Skin epidermis (tissue), 12 donors: Measurements from ENCODE around the gene NPC1L1.
"Not testable (repeated sequence)": the region's sequence is repeated elsewhere in the genome, so short reads cannot be mapped to it uniquely, and the experiment has no call there.

Experiments used
- H3K27ac ChIP-seq, 21 experiments: fragments of 200-600 bp; sonication (generic) in 11 of 21; one replicate each; pipeline ENCODE4 v1.5.0; 2020; ENCODE audit warnings: mild to moderate bottlenecking in 3 of 21, inconsistent platforms in 2 of 21, moderate library complexity in 2 of 21
- H3K4me3 ChIP-seq, 7 experiments: fragments of 200-600 bp; sonication (generic) in 2 of 7; one replicate each; pipeline ENCODE4 v1.5.0; 2020; ENCODE audit warnings: inconsistent platforms in 2 of 7, mild to moderate bottlenecking in 2 of 7, moderate library complexity in 1 of 7

NPC1L1 gene

DNA sequence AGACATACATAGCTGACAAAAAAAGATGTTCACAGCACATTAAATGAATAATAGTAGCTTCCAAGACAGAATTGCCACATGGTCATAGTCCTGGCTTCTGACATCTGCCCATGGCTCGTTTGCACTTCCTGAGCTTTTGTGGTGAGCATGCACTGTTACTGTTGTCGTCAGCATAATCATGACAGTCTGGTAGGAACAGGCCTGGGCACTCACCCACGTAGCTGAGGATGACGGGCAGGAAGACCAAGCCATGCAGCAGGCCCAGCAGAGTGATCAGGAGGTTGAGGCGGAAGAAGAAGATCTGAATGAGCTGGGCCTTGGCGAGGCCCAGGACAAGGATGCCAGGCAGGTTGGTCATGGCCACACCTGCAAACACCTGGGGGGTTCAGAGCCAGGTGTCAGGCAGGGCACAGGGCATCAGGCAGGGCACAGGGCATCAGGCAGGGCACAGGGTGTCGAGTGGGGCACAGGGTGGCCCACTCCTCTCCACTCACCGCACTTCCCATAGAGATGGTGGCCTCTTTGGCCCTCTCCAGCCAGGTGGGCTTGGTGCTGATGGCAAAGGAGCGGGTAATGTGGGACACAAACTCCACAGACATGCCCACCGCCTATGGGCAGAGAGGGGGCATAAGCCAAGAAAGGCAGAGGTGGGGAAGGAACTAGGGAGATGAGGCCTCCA is 25.4 kb downstream of the NPC1L1 start:
- H3K27ac ChIP-seq, result peak overlapping the region in 7 of 21 experiments; percentile 16 to 58 (median 34)

DNA sequence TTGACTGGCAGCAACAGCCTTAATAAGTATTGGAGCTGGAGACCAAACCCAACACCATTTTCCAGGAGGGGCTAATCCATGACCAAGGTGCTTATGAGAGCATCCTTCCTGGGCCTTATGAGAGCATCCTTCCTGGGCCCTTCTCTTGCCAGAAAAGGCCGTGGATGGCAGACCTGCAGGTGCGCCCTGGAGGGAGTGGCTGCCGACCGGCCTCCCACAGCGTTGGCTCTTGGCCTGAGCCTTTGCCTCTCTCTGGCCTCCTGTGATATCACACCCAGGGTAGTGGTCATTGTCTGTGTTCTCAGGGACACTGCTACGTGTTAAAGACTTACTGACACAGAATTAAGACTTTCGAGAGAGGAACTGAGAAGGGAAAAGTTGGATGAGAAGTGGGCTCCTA is 28.4 kb downstream of the NPC1L1 start:
- H3K4me3 ChIP-seq, result no peak overlapping the region
- H3K27ac ChIP-seq, result no peak overlapping the region

More for the DNA sequence above, 25.4 kb downstream of the NPC1L1 start:
- no peak overlapping the region for H3K4me3 ChIP-seq

DNA sequence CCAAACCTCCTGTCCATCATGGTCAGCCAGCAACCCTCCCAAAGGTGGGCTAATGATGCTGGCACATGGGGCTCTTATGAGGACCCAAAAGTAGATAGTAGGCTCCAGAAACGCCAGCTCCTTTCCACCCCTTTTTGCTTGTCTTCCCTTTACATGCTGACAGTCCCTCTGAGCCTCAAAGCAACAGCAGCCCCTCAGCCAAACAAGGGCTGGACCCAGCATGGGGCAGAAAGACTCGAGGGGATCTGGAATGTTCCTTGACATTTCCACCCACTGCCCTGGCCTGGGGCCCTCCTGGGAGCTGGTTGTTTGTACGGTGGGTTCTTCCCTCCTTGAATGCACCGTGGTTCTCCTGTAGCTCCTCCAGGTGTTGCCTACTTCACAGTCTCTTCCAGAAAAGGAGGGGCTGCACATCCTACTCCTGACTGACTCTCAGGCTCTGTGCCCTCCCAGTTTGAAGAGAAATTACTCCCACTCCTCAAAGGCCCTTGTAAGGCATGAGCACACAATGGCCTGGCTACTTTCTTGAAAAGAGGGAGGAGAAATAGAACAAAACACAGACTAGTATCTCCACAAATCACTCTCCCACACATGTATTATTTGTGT is 29.2 kb downstream of the NPC1L1 start:
- no peak overlapping the region for H3K27ac ChIP-seq
- H3K4me3 ChIP-seq, result no peak overlapping the region

DNA sequence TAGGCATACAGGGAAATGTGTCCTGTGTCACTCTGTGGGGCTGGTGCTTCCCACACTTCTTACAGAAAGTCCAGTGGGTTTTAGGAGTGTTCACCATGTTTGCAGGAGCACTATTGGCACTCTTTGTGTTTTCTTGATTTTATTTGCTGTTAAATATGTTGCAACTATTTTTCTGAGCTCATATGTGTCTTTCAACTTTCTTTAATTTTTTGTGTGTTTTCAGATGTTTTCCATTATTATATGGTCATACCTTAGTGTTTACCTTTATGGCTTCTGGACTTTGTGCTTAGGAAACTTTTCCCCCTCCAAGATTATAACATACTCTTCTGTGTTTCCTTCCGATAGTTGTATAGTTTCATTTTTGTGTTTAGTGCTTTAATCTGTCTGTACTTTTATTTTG is 29.9 kb downstream of the NPC1L1 start:
- Histone ChIP-seq H3K27ac (no peak overlapping the region), H3K4me3 (no peak overlapping the region)

DNA sequence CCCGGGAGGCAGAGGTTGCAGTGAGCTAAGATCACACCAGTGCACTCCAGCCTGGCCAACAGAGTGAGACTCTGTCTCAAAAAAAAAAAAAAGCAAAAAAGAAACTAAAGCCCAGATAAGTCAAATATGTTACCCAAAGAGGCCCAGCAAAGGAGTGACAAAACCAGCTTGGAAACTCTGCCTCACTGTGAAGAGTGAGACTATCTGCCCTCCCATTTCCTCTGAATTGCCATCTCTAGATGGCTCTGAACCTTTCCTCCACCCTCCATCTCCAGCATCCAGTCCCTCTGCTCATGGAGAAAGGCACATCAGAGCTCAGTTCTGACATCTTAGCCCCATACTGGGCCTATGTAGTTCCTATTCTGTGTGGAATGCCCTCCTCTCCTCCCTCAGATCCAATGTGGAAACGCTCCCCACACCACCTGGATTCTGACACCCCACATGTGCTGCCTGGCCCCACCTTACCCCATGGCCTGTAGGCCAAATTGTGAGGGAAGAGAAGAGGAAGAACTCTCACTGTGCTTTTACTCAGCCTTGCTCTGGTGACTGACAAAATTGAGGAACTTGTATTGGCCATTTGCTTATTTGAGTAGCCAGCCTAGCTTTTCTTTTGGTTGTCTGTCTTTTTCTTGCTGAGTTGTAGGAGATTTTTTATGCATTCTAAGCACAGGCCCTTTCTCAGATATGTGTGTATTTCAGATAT is 32.7 kb downstream of the NPC1L1 start:
- no peak overlapping the region for H3K4me3 ChIP-seq
- H3K27ac ChIP-seq, result no peak overlapping the region

DNA sequence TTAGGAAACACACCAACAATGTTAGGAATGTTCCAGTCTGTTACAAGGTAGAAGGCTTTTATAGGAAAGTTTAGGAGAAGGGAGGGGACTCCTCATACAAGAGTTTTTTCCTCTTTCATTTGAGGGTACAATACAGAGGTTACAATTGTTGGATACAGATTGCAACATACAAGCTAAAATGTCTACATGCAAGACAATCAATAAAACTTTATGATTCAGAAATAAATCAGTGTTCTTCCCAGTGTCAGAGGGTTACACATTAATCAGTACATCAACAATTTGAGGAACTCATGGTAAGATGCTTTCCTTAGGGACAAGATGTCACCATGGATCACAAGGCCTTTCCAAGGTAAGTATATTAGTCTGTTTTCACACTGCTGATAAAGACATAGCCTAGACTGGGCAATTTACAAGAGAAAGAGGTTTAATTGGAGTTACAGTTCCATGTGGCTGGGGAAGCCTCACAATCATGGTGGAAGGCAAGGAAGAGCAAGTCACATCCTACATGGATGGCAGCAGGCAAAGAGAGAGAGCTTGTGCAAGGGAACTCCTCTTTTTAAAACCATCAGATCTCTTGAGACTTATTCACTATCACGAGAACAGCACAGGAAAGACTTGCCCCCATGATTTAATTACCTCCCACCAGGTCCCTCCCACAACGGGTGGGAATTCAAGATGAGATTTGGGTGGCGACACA is 34.4 kb downstream of the NPC1L1 start:
- not testable (repeated sequence) for H3K4me3 ChIP-seq, H3K27ac ChIP-seq

DNA sequence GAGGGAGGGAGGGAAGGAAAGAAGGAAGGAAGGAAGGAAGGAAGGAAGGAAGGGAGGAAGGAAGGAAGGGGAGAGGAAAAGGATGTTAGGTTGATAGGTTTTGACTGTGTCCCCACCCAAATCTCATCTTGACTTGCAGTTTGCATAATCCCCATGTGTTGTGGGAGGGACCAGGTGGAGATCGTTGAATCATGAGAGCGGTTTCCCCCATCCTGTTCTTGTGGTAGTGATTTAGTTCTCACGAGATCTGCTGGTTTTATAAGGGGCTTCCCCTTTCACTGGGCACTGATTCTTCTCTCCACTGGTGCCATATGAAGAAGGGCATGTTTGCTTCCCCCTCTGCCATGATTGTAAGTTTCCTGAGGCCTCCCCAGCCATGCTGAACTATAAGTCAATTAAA is 35.5 kb downstream of the NPC1L1 start:
- Histone ChIP-seq H3K4me3 (no peak overlapping the region), H3K27ac (no peak overlapping the region)

DNA sequence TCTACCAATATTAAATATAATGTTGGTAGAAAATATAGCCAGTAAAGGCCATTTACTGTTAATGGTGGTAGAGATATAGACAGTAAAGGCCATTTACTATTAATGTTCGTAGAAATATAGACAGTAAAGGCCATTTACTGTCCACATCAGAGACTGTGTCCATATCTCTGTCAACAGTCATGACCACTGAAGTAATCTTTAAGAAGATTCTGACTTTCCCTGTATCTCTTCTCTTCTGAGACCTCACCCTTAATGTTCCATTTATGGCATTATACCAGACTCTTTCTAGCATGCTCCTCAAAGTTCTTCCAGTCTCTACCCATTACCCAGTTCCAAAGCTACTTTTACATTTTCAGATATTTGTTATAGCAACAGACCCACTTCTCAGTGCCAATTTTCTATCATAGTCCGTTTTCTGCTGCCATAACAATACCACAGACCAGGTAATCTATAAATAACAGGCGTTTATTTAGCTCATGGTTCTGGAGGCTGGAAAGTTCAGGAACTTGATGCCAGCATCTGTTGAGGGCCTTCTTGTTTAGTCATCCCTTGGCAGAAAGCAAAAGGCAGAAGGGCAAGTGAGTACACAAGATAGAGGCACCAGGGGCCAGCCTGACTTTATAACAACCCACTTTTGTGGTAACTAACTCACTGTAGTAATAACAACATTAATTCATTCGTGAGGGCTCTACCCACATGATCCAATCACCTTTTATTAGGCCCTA is 42.7 kb downstream of the NPC1L1 start:
- Histone ChIP-seq H3K27ac (no peak overlapping the region), H3K4me3 (no peak overlapping the region)

DNA sequence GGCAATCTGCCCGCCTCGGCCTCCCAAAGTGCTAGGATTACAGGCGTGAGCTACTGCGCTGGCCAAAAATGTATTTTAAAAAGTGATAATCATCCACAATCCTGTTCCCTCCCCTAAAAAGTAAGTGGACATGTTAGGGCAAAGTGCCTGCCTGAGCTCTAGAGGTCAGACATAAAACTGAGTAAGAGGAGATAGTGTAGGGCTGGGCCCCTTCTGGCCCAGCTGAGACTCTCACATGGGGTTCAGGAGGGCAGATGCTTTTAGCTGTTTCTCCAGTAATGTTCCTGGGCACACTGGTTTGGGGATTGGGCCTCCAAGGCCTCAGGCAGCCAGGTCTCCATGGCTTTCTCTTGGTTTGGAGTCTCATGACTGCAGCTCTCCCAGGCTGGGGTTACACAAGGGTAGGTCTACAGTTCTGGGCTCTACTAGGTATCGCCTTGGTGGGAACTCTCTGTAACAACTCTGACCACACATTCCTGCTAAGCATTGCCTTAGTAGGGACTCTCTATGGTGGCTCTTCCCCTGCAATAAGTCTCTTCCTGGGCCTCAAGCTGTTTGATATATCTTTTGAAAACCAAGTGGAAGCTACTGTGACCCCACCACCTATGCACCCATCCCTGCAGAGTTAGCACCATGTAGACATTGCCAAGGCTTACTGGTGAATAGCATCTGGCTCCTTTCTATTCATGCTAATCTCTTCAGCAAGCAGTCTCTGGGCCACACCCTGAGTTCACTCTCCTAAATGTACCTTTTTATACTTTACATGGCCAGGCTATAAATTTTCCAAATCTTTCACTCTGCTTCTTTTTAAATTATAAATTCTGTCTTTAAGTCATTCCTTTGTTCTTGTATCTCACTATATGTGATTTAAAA is 43.7 kb downstream of the NPC1L1 start:
- H3K27ac ChIP-seq, result no peak overlapping the region

DNA sequence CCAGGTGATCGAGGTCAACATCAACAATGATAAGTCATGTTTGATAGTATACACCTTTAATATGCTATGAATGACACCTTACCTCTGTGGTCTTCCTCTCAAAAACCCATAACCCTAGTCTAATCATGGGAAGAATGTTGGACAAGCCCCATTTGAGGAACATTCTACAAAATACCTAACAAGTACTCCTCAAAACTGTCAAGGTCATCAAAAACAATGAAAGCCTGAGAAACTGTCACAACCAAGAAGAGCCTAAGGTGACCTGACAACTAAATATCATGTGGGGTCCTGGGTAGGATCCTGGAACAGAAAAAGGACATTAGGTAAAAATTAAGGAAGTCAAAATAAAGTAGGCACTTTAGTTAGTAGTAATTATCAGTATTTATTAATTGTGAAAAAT is 44.7 kb downstream of the NPC1L1 start:
- Histone ChIP-seq H3K27ac (no peak overlapping the region), H3K4me3 (no peak overlapping the region)

More for the DNA sequence above, 43.7 kb downstream of the NPC1L1 start:
- H3K4me3 ChIP-seq, result no peak overlapping the region

DNA sequence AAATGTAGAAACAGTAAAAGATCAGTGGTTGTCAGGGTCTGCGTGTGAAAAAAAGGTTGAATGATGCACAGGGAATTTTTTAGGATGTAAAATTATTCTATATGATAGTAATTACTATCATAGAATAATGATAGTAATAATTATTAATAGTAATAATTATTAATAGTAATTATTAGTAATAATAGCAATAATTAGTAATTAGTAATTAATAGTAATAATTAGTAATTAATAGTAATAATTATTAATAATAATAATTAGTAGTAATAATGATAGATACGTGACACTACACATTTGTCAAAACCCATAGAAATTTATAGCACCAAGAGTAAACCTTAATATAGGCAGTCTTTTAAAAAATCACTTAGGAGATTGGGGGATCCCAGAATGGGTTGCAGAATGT is 46.2 kb downstream of the NPC1L1 start:
- no peak overlapping the region for H3K27ac ChIP-seq
- H3K4me3 ChIP-seq, result no peak overlapping the region

DNA sequence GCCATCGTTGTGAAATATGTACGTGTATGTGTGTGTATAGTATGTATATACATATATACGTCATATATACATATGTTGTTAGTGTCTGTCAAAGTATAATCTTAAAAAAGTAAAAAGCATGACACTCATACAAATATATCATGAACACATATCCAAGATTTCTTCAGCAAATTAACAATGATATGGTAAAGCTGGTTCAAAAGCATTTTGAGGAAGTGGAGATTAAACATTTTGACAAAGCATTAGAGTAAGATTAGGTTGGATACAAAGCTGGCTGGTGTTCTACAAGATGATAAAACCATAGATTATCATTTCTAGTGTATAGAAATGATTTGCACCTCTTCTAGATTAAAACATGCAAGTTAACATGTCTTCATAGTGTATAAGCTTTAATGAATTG is 49.9 kb downstream of the NPC1L1 start:
- Histone ChIP-seq H3K4me3 (peak overlapping the region; percentile 49 to 90 (median 82)), H3K27ac (peak overlapping the region in 19 of 21 experiments; percentile 91 to 100 (median 98))

DNA sequence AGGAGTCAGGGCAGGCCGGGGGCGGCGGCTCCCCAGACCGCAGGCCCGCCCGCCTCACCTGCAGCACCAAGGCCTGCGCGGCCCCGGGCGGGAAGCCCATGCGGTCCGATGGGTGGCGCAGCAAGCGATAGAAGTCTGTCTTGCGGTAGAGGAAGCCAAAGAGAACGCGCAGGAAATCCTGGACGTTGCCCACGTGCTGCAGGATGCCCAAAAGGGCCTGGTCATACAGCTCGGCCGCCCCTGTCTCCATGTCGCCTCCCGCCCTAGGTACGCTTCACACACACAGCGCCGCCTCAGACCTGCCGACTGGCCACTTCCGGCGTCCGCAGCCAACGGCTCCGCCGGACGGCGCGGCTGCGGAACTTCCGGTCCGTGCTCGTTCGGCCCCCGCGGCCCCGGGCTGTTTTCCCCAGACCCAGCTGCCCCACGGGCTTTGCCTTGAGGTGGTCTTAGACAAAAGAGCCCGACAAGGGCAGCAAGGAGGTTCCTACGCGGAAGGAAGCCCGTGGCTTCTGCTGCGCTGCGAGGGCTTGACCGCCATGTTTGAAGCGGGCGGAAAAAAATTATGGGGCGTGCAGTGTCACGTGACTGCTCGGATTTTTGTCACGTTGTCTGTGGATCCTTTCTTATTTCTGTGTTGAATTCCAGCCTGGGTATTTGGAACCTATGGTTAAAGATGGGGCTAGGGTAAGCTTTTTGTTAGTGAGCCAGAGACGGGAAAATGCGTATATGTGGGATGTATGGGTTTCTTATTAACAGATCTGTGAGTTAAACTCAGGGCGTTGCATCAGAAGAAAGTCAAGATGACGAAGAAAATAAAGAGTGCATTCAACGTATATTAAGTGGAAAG is 50.6 kb downstream of the NPC1L1 start, which contains the start of gene NUDCD3:
Gene NUDCD3, minus strand, starts transcription at position 308 of the 850 bp plus-strand sequence. Its CDS starts 58 bp downstream, at position 250.
- peak within 1 kb of the TSS; percentile 91 to 100 (median 98) for H3K27ac ChIP-seq
- peak within 1 kb of the TSS; percentile 49 to 90 (median 82) for H3K4me3 ChIP-seq

DNA sequence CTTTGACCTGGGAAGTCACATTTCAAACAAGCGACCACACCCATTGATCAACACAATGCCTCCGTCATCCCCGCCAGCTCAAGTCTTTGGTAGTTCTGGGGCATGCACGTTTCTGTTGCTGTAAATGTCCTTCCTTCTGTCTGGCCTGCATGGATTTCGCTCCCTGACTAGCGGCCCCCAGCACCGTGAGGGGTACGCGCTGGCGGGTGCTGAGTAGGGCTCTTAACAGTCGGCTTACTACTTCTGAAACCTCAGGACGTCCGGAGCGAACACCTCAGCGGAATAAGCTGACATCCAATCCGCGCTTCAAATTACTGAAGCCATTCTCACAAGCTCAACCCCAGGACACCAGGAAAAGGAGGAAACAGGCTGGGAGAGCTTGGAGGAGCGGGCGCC is 51.2 kb downstream of the NPC1L1 start:
- Histone ChIP-seq H3K4me3 (peak overlapping the region; percentile 49 to 90 (median 82)), H3K27ac (peak overlapping the region; percentile 91 to 100 (median 98))

DNA sequence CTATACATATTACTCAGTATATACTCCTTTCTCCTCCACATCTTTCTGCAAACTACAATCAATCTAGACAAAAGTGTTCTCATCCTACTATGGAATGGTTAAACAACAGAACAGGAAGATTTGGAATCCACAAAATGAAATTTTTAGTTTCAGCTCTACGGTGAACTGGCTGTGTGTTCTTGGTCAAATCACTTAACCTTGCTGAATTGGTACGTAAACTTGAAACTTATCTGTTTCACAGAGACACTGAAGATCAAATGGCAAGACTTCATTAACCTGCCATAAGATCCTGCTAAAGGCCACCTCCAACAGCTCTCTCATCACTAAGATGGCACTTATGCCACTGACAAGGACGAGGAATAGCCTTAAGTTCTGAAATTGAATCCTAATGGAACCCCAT is 52.2 kb downstream of the NPC1L1 start:
- H3K4me3 ChIP-seq, result peak overlapping the region in 3 of 7 experiments; percentile 81 to 86 (median 83)
- H3K27ac ChIP-seq, result peak overlapping the region in 1 of 21 experiments; percentile 98

DNA sequence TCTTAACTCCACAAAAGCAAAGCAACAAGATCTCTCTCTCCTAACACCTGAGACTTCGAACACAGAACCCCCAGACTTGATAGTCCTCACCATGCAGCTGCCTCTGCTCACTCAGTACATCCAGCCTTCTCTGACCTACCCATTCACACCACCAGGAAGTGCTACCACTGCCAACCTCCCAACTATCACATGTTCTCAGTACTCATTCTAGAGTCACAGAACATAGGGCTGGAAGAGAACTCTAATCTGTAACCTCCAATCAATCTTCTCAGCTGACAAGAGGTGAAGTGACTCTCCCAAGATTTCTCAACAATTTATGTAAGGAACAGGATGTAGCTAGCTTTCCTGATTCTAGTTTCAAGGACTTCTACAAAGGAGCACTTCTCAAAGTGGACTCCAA is 54.4 kb downstream of the NPC1L1 start:
- Histone ChIP-seq H3K4me3 (no peak overlapping the region), H3K27ac (no peak overlapping the region)

DNA sequence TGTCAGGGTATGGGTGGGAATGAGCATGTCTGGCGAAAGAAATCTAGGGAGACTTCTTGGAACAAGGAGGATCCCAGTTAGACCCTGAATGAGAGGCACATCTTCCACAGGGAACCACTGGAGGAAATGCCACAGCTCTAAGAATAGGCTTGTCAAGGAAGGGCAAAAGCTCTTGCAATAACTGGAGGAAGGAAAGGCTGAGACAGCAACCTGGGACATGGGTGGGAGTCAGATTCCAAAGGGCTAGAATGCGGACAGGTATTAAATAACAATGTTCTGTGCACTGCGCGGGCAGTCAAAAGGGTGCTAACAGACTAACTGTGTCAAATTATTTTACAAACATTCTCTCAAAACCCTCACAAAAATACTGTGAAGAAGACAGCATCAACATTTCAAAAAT is 55.1 kb downstream of the NPC1L1 start:
- H3K4me3 ChIP-seq, result no peak overlapping the region
- H3K27ac ChIP-seq, result peak overlapping the region in 1 of 21 experiments; percentile 3
